ENCODE data around the gene TUBGCP6.

TUBGCP6 gene

DNA sequence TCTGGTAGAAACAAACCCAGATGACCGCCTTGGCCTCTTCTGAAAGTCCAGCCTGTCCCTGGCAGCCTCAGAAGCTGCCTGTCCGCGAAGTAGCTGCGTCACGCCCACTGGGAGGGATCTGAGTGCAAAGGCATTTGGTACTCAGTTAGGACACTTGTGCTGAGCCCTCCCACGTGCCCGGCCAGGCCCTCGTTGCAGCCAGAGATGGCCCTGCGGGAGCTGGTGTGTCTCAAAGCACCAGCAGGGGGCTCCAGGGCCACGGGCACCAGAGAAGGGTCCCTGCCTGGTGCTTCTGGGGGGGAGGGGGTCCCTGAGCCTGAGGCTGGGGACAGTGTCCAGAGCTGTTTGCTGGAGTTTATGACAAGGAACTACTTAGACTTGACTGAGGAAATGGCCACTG, 38.2 kb downstream of the TUBGCP6 start:
- TF ChIP-seq CTCF (IDR thresholded peaks at IDR 0.05) = peak; percentile 64
- no peak for TF ChIP-seq ZFX (IDR thresholded peaks at IDR 0.05; ENCODE audit: borderline replicate concordance)
- H3K27ac ChIP-seq = peak overlapping the region; percentile 7; the same call in 1 of the 2 replicates

- H3K27ac ChIP-seq = peak overlapping the region; percentile 34
- no peak for TF ChIP-seq ZFX (IDR thresholded peaks at IDR 0.05; ENCODE audit: borderline replicate concordance)
- TF ChIP-seq CTCF (IDR thresholded peaks at IDR 0.05) = no peak
These were observed 38.8 kb downstream of the TUBGCP6 start for GRCh38 chr22:50205781-50206569.

- peak overlapping the region; percentile 34; the same call in 1 of the 2 replicates for H3K27ac ChIP-seq
These were observed 39.8 kb downstream of the TUBGCP6 start for GRCh38 chr22:50204998-50205397.

GRCh38 chr22:50204571-50204970, 40.3 kb downstream of the TUBGCP6 start:
- peak overlapping the region; percentile 34 for H3K27ac ChIP-seq
- TF ChIP-seq CTCF (IDR thresholded peaks at IDR 0.05) (no peak), ZFX (IDR thresholded peaks at IDR 0.05; ENCODE audit: borderline replicate concordance) (no peak)

DNA sequence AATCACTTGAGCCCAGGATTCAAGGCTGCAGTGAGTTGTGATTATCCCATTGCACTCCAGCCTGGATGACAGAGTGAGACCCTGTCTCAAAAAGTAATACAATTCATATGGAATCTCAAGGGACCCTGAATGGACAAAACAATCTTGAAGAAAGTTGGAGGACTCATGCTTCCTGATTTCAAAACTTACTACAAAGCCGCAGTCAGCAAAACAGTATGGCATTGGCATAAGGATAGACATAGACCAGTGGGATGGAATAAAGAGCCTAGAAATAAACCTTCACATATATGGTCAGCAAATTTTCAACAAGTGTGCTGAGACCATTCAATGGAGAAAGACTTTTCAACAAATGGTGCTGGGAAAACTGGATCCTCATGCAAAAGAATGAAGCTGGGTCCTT, 41.5 kb downstream of the TUBGCP6 start:
- no peak for TF ChIP-seq ZFX (IDR thresholded peaks at IDR 0.05; ENCODE audit: borderline replicate concordance)
- TF ChIP-seq CTCF (IDR thresholded peaks at IDR 0.05) = no peak
- H3K27ac ChIP-seq = no peak overlapping the region; the same call in 1 of the 2 replicates

DNA sequence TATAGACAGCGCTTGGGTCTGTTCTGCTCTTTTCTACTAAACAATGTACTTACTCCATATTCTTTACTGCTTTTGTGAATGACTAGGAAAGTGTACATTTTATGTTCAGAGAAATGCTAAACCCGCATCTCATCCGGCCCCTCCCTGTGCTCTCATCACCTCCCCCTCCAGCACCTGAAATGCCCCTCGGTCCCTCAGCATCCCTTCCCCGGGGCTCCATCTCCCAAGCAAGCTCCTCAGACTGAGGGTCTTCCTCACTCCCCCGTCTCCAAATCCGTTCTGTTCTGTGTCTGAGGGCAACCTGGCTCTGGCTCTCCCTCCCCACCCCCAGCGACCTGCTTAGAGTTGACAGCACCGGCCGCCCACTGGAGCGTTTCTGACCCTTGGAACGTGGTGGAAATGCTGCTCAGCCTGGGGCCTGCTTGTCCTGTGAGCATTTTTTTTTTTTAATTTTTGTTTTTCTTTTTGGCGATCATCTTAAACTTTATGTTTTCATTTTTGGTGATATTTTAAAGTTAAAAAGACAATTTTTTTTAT, 42.6 kb downstream of the TUBGCP6 start:
- no peak for TF ChIP-seq ZFX (IDR thresholded peaks at IDR 0.05; ENCODE audit: borderline replicate concordance)
- H3K27ac ChIP-seq = peak overlapping the region; percentile 78

- peak overlapping the region; percentile 78 for H3K27ac ChIP-seq
- TF ChIP-seq ZFX (IDR thresholded peaks at IDR 0.05; ENCODE audit: borderline replicate concordance) = no peak
- TF ChIP-seq CTCF (IDR thresholded peaks at IDR 0.05) = no peak
These were observed 43.4 kb downstream of the TUBGCP6 start for GRCh38 chr22:50201191-50202129.
